GM12878 (cell line): ENCODE data around the gene TRAP1. TPM values are rescaled to one million over a fixed set of nuclear protein-coding genes. Genes with fewer than 3 reads are reported as not detected.
A peak's percentile ranks its signal among the peaks of the same experiment; 100 is the strongest.

Experiments used
- ATAC-seq: fragments of 200-7000 bp; cut with Tn5 transposase; 3 replicates; pipeline ENCODE4 v1.9.1; 2020; ENCODE audit warnings: mild to moderate bottlenecking, moderate library complexity
- BruUV-seq: library from RNA; stranded (reverse); fragments of 400-500 nt; replicated peaks from 2 replicates; lab custom pipeline; 2021; lab: Mats Ljungman, UMichigan
- CTCF ChIA-PET: fragments of 300-600 bp; sonication (Branson Sonifier 250); formaldehyde crosslinking; extraction: SDS; loops from one replicate; lab custom pipeline; 2021; ENCODE audit warnings: inconsistent platforms; lab: Yijun Ruan, JAX
- POLR2A ChIA-PET: fragments of 350-600 bp; formaldehyde crosslinking; extraction: SDS; loops from one replicate; lab custom pipeline; 2021; ENCODE audit warnings: inconsistent platforms; lab: Charles Lee
- RAD21 ChIA-PET: fragments of 300-600 bp; sonication (Branson Sonifier 250); formaldehyde crosslinking; loops from one replicate; lab custom pipeline; 2023; ENCODE audit warnings: antibody characterized with exemption; ENCODE audit not compliant: unreplicated experiment; lab: Charles Lee
- SMC1A ChIA-PET: fragments of 300-600 bp; sonication (Branson Sonifier 250); formaldehyde crosslinking; loops from one replicate; lab custom pipeline; 2023; ENCODE audit not compliant: unreplicated experiment, uncharacterized antibody; lab: Charles Lee
- DNase-seq: peaks from one replicate; pipeline ENCODE4 v3.0.0-alpha.2; 2011; ENCODE audit warnings: low read depth, low spot score
- FAIRE-seq: peaks from 3 replicates; lab custom pipeline; 2011; peaks lifted over from hg19 to GRCh38; lab: Jason Lieb, UNC
- H2AFZ ChIP-seq: 2 replicates; pipeline ENCODE4 v1.6.0; 2011; ENCODE audit warnings: low read depth, low read length, control low read depth; ENCODE audit not compliant: control insufficient read depth
- H3K27ac ChIP-seq: 2 replicates; pipeline ENCODE4 v1.5.1; 2011; ENCODE audit warnings: control low read depth; ENCODE audit not compliant: control insufficient read depth, insufficient read depth
- H3K27me3 ChIP-seq, 2 experiments: replicated peaks in 1 of 2; 2 replicates each; pipeline versions ENCODE4 v1.6.0 to v1.6.1; 2011; ENCODE audit warnings: low read length in 1 of 2; ENCODE audit not compliant: control insufficient read depth in 2 of 2, insufficient read depth in 2 of 2
- H3K36me3 ChIP-seq, 2 experiments: 2 replicates each; pipeline ENCODE4 v1.5.1; 2011; ENCODE audit warnings: low read length in 1 of 2; ENCODE audit not compliant: control insufficient read depth in 2 of 2, insufficient read depth in 2 of 2
- H3K4me1 ChIP-seq: 2 replicates; pipeline ENCODE4 v1.6.1; 2011; ENCODE audit warnings: mild to moderate bottlenecking, low read length, moderate library complexity, mixed read lengths; ENCODE audit not compliant: control insufficient read depth, insufficient read depth
- H3K4me2 ChIP-seq: 2 replicates; pipeline ENCODE4 v1.6.0; 2011; ENCODE audit warnings: control low read depth; ENCODE audit not compliant: control insufficient read depth, insufficient read depth
- H3K4me3 ChIP-seq: fragments of 200-600 bp; sonication (generic); 2 replicates; pipeline ENCODE4 v1.5.1; 2016
- H3K79me2 ChIP-seq: 2 replicates; pipeline ENCODE4 v1.6.0; 2011; ENCODE audit warnings: low read length; ENCODE audit not compliant: control insufficient read depth, insufficient read depth
- H3K9ac ChIP-seq: 2 replicates; pipeline ENCODE4 v1.8.0; 2011; ENCODE audit warnings: low read length, control low read depth, mixed read lengths; ENCODE audit not compliant: control insufficient read depth, insufficient read depth
- H3K9me3 ChIP-seq: replicated peaks from 3 replicates; pipeline ENCODE4 v1.5.1; 2011; ENCODE audit warnings: mild to moderate bottlenecking, low read length; ENCODE audit not compliant: control insufficient read depth, insufficient read depth
- H4K20me1 ChIP-seq: 2 replicates; pipeline ENCODE4 v1.6.0; 2011; ENCODE audit not compliant: control insufficient read depth, insufficient read depth
- BCL11A ChIP-seq: IDR thresholded peaks from 2 replicates; pipeline ENCODE4 v1.6.1; 2011; ENCODE audit warnings: low read depth, low read length
- FOXM1 ChIP-seq: IDR thresholded peaks from 2 replicates; pipeline ENCODE4 v1.6.1; 2012; ENCODE audit warnings: low read depth, mild to moderate bottlenecking, inconsistent platforms, low read length, moderate library complexity
- IKZF1 ChIP-seq: fragments of 450-650 bp; conservative IDR thresholded peaks from 2 replicates; pipeline ENCODE4 v1.6.1; 2017; ENCODE audit warnings: antibody characterized with exemption, mild to moderate bottlenecking
- LARP7 ChIP-seq: fragments of 450-650 bp; IDR thresholded peaks from 2 replicates; pipeline ENCODE4 v1.6.1; 2017; ENCODE audit warnings: mild to moderate bottlenecking
- MEF2A ChIP-seq: IDR thresholded peaks from 2 replicates; pipeline ENCODE4 v1.6.1; 2011; ENCODE audit warnings: low read depth, mild to moderate bottlenecking, low read length, moderate library complexity; ENCODE audit not compliant: insufficient read depth
- MTA2 ChIP-seq: fragments of 450-650 bp; IDR thresholded peaks from 2 replicates; pipeline ENCODE4 v1.6.1; 2016; ENCODE audit warnings: low read depth, mild to moderate bottlenecking, moderate library complexity
- NFXL1 ChIP-seq: fragments of 450-650 bp; IDR thresholded peaks from 2 replicates; pipeline ENCODE4 v1.6.1; 2017; ENCODE audit warnings: antibody characterized with exemption, mild to moderate bottlenecking, borderline replicate concordance
- NRF1 ChIP-seq: conservative IDR thresholded peaks from 2 replicates; pipeline ENCODE4 v1.6.1; 2011; ENCODE audit warnings: mild to moderate bottlenecking, low read depth, low read length, improper control_type of control experiment
- PAX5 ChIP-seq: IDR thresholded peaks from 2 replicates; pipeline ENCODE4 v1.6.1; 2011; ENCODE audit warnings: low read depth, low read length, borderline replicate concordance
- SMARCA5 ChIP-seq: fragments of 450-650 bp; IDR thresholded peaks from 2 replicates; pipeline ENCODE4 v1.6.1; 2017; ENCODE audit warnings: mild to moderate bottlenecking
- SREBF1 ChIP-seq: IDR thresholded peaks from 2 replicates; pipeline ENCODE4 v1.6.1; 2012; ENCODE audit warnings: mild to moderate bottlenecking, low read length
- STAT1 ChIP-seq: fragments of 450-650 bp; conservative IDR thresholded peaks from 2 replicates; pipeline ENCODE4 v1.6.1; 2014; ENCODE audit warnings: antibody characterized with exemption, mild to moderate bottlenecking
- TARDBP ChIP-seq: IDR thresholded peaks from 2 replicates; pipeline ENCODE4 v1.6.1; 2016; ENCODE audit warnings: borderline replicate concordance
- TBL1XR1 ChIP-seq: IDR thresholded peaks from 2 replicates; pipeline ENCODE4 v1.6.1; 2012; ENCODE audit warnings: low read depth, low read length, improper control_type of control experiment
- TCF12 ChIP-seq: IDR thresholded peaks from 2 replicates; pipeline ENCODE4 v1.6.1; 2011; ENCODE audit warnings: low read depth, mild to moderate bottlenecking, low read length
- ZNF217 ChIP-seq: fragments of 450-650 bp; IDR thresholded peaks from 2 replicates; pipeline ENCODE4 v1.6.1; 2017; ENCODE audit warnings: antibody characterized with exemption, mild to moderate bottlenecking
- ZSCAN29 ChIP-seq: fragments of 450-650 bp; IDR thresholded peaks from 2 replicates; pipeline ENCODE4 v1.6.1; 2017; ENCODE audit warnings: mild to moderate bottlenecking, moderate library complexity
- WGBS: methylation state at CpG from one replicate; pipeline ENCODE4 v1.1.6; 2016; ENCODE audit warnings: low lambda C conversion rate; ENCODE audit not compliant: insufficient replicate concordance, insufficient coverage; ENCODE audit errors: missing lambda C conversion rate; 5-methylcytosine and 5-hydroxymethylcytosine counted together
- in situ Hi-C: fragments of 300-500 bp; cut with MboI; formaldehyde crosslinking; loops from 9 replicates; pipeline ENCODE4 v1.14.3; 2018; ENCODE audit warnings: mixed read lengths
- intact Hi-C: fragments of 100-400 bp; cut with micrococcal nuclease; formaldehyde crosslinking; loops from one replicate; pipeline ENCODE4 v1.14.2; 2022; ENCODE audit not compliant: unreplicated experiment
- polyA plus RNA-seq, 11 experiments: library from polyadenylated mRNA; depleted of rRNA in 4 of 11; unstranded in 6 of 11; stranded (reverse) in 5 of 11; fragments of >200 nt; fragmentation: Nextera tagmentation in 4 of 11; fragmentation: Illumina TruSeq in 1 of 11; extraction: Ambion mirVana in 4 of 11; extraction: Trizol in 1 of 11; gene quantifications; 1 replicate in 1 of 11; 2 replicates in 10 of 11; pipeline versions ENCODE4 v1.2.1 to v1.2.3, GENCODE V29; 2011 to 2016; ENCODE audit warnings: inconsistent platforms in 2 of 11, missing spikeins in 2 of 11, low read depth in 1 of 11
- total RNA-seq, 4 experiments: library from RNA; depleted of rRNA in 3 of 4; stranded (reverse); fragments of >200 nt in 3 of 4; fragmentation: Illumina TruSeq in 1 of 4; extraction: Trizol in 1 of 4; gene quantifications; 2 replicates each; pipeline versions ENCODE4 v1.2.1 to v1.2.3, GENCODE V29; 2013 to 2021
- TF ChIP-seq, protein P1 (sequence below): IDR thresholded peaks from 2 replicates; pipeline ENCODE4 v1.6.1; 2012; ENCODE audit warnings: low read depth, low read length, improper control_type of control experiment
- TF ChIP-seq, protein P2 (sequence below): fragments of 450-650 bp; IDR thresholded peaks from 2 replicates; pipeline ENCODE4 v1.6.1; 2016; ENCODE audit warnings: mild to moderate bottlenecking

The TRAP1 gene
- total and polyA plus RNA-seq, 10 of the 15 experiments (the other 5 are each of a cell fraction or from before 2014, with no cell fraction given): 16.3 to 442 (median 241) TPM

DNA sequence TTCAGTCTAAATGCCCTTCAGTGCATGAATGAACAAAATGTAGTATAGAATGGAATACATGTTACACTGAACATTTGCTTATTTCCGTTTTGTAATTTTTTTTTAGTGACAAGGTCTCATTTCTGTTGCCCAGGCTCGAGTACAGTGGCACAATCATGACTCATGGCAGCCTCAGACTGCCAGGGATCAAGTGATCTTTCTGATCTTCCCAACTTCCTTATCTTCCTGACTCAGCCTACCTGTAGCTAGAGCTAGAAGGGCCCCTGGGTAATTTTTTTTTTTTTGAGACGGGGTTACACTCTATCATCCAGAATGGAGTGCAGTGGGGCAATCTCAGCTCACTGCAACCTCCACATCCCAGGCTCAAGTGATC is 98.6 kb downstream of the TRAP1 start:
- Histone ChIP-seq H3K4me1 (peaks cover 17% of the 10 kb centered on the region), H3K4me2 (no peak overlapping the region)
- SMC1A ChIA-PET: interaction anchor here (1.1 kb wide), 1 partner anchor 15 kb away, joined by 3 read pairs; no protein-coding TSS in a partner anchor

More for the DNA sequence above, 98.6 kb downstream of the TRAP1 start:
- 0% methylated on average over 3 of the region's 3 CpGs for WGBS
- intact Hi-C loops: no loop called here
- peaks cover 2% of the 10 kb centered on the region; the same call in 2 of the 3 replicates for H3K9me3 ChIP-seq
- H3K9ac ChIP-seq: no peak overlapping the region
- no peak overlapping the region for H3K27ac ChIP-seq
- DNase-seq (no peak), FAIRE-seq (no peak), ATAC-seq (peak; percentile 27; the same call in 1 of the 3 replicates)
- in situ Hi-C loops: no loop called here
- no peaks in the 10 kb centered on the region for H4K20me1 ChIP-seq
- peaks cover 0 to 6% of the 10 kb centered on the region in 2 experiments; a peak in 1 of 4 replicates for H3K36me3 ChIP-seq
- BruUV-seq: no TSS peak
- CTCF ChIA-PET: no interaction called here
- no peak overlapping the region for H3K4me3 ChIP-seq
- peaks cover 36% of the 10 kb centered on the region for H3K79me2 ChIP-seq
- RAD21 ChIA-PET: no interaction called here
- TF ChIP-seq, protein P1, sequence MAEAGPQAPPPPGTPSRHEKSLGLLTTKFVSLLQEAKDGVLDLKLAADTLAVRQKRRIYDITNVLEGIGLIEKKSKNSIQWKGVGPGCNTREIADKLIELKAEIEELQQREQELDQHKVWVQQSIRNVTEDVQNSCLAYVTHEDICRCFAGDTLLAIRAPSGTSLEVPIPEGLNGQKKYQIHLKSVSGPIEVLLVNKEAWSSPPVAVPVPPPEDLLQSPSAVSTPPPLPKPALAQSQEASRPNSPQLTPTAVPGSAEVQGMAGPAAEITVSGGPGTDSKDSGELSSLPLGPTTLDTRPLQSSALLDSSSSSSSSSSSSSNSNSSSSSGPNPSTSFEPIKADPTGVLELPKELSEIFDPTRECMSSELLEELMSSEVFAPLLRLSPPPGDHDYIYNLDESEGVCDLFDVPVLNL: no peak
- TF ChIP-seq IKZF1 (no peak), FOXM1 (no peak), LARP7 (no peak), SREBF1 (no peak), TBL1XR1 (no peak), ZSCAN29 (no peak), MEF2A (no peak), PAX5 (no peak), MTA2 (no peak), TARDBP (no peak), BCL11A (no peak), TCF12 (no peak), NFXL1 (no peak), STAT1 (no peak), ZNF217 (no peak), NRF1 (no peak), SMARCA5 (no peak)
- TF ChIP-seq, protein P2, sequence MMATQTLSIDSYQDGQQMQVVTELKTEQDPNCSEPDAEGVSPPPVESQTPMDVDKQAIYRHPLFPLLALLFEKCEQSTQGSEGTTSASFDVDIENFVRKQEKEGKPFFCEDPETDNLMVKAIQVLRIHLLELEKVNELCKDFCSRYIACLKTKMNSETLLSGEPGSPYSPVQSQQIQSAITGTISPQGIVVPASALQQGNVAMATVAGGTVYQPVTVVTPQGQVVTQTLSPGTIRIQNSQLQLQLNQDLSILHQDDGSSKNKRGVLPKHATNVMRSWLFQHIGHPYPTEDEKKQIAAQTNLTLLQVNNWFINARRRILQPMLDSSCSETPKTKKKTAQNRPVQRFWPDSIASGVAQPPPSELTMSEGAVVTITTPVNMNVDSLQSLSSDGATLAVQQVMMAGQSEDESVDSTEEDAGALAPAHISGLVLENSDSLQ: no peak
- H3K27me3 ChIP-seq: no peaks in the 10 kb centered on the region
- POLR2A ChIA-PET: no interaction called here
- no peak overlapping the region for H2AFZ ChIP-seq
